ENCODE results near the gene TMEM234. TPM values are rescaled to one million over a fixed set of nuclear protein-coding genes. Genes with fewer than 3 reads are reported as not detected.

The TMEM234 gene
- total RNA-seq, 4 donors from 2014 or later: 7.7 to 18.7 (median 12.6) TPM

- Histone ChIP-seq H3K4me1 (peaks cover 23% of the 10 kb centered on the region), H3K27me3 (no peaks in the 10 kb centered on the region), H3K9me3 (no peaks in the 10 kb centered on the region), H3K27ac (no peak within 1 kb of the TSS), H3K36me3 (peaks cover 6% of the 10 kb centered on the region), H3K4me3 (no peak within 1 kb of the TSS)
- peak in 1 of 2 donors; percentile 71 for DNase-seq (ENCODE audit: low spot score in 2 of 2)
- no CpG with 5 or more reads among the region's 5 CpGs for WGBS
- TF ChIP-seq POLR2AphosphoS5 (IDR thresholded peaks at IDR 0.05) (no peak), EP300 (IDR thresholded peaks at IDR 0.05) (no peak), POLR2A (IDR thresholded peaks at IDR 0.05) (no peak)
- TF ChIP-seq, protein P1, sequence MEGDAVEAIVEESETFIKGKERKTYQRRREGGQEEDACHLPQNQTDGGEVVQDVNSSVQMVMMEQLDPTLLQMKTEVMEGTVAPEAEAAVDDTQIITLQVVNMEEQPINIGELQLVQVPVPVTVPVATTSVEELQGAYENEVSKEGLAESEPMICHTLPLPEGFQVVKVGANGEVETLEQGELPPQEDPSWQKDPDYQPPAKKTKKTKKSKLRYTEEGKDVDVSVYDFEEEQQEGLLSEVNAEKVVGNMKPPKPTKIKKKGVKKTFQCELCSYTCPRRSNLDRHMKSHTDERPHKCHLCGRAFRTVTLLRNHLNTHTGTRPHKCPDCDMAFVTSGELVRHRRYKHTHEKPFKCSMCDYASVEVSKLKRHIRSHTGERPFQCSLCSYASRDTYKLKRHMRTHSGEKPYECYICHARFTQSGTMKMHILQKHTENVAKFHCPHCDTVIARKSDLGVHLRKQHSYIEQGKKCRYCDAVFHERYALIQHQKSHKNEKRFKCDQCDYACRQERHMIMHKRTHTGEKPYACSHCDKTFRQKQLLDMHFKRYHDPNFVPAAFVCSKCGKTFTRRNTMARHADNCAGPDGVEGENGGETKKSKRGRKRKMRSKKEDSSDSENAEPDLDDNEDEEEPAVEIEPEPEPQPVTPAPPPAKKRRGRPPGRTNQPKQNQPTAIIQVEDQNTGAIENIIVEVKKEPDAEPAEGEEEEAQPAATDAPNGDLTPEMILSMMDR (IDR thresholded peaks at IDR 0.05): no peak
These were observed 13.2 kb downstream of the TMEM234 start, which contains the start of gene DCDC2B for GRCh38 chr1:32208891-32209328. DCDC2B (plus strand) TSS chr1:32209089; CDS start chr1:32209094, 5 bp downstream.

DNA sequence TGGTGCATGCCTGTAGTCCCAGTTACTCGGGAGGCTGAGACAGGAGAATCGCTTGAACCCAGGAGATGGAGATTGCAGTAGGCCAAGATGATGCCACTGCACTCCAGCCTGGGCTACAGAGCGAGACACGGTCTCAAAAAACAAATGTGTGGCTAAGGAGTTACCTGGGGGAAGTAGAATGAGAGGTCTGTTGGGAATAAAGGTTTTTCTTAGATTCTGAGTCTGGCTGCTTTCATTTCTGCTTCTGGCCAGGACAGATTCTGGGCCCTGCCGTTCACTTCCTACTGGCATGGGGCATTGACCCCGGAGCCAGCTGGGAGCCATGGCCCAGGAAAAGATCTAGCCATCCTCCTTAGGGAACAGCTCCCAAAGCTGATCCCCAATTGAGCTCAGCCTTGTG lies 13.7 kb downstream of the TMEM234 start:
- H3K27me3 ChIP-seq: no peaks in the 10 kb centered on the region
- H3K4me1 ChIP-seq: peaks cover 23% of the 10 kb centered on the region
- no peak for DNase-seq (ENCODE audit: low spot score in 2 of 2)
- no peak overlapping the region for H3K27ac ChIP-seq
- no peak overlapping the region for H3K4me3 ChIP-seq
- TF ChIP-seq EP300 (IDR thresholded peaks at IDR 0.05): no peak
- peaks cover 6% of the 10 kb centered on the region for H3K36me3 ChIP-seq
- H3K9me3 ChIP-seq: no peaks in the 10 kb centered on the region
- 90% methylated on average over 6 of the region's 6 CpGs for WGBS

DNA sequence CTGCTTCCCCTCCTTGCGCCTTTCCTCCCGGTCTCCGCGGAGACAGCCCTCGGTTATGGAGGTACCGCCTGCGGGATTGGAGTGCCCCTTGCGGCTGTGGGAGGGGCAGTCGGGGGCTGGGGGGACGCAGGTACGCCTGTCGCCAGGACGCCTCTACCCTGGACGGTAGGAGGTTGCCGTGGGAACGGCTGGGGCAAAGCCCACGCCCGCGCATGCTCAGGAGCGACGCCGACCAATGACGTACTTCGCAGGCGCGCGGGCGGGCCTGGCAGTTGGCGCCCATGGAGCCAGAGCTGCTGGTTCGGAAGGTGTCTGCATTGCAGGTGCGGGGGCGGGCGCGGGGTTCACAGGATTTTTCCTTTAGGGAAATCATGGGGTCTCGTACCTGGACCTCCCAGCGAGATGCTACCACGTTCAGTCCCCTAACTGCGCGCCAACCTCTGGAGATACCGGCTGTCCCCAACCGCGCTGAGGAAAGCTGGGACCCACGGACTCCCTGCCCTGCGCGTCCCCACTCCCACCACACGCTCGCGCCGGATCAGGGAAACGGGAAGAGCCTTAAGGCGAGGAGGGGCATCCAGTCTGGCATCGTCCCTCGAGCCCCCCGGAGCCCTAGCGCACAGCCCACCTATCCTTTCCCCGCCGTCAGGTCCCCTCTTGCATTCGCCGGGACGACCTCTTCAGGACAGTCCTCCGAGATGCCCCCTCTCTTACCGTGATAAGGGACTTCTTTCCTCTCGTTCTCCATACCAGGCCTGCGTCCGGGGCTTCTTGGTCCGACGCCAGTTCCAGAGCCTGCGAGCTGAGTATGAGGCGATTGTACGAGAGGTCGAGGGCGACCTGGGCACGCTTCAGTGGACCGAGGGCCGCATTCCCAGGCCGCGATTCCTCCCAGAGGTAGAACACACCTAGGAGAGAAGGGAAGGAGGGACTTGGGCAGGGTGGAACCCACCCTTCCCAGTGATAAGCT lies 16.5 kb downstream of the TMEM234 start, which contains the start of gene IQCC:
TSS of gene IQCC (plus strand) at position 271 of the 970 bp plus-strand sequence. CDS start at position 282, 11 bp downstream.
- peak; percentile 91 to 92 for DNase-seq (ENCODE audit: low spot score in 2 of 2)
- WGBS: 4% methylated on average over 20 of the region's 77 CpGs
- Histone ChIP-seq H3K4me3 (peak within 1 kb of the TSS; percentile 72), H3K27me3 (no peaks in the 10 kb centered on the region), H3K4me1 (peaks cover 41% of the 10 kb centered on the region), H3K9me3 (no peaks in the 10 kb centered on the region), H3K36me3 (no peaks in the 10 kb centered on the region), H3K27ac (peak within 1 kb of the TSS; percentile 13)
- TF ChIP-seq, protein P1 (IDR thresholded peaks at IDR 0.05): no peak
- TF ChIP-seq POLR2AphosphoS5 (IDR thresholded peaks at IDR 0.05) (no peak), POLR2A (IDR thresholded peaks at IDR 0.05) (peak in 1 of 2 donors; percentile 11), EP300 (IDR thresholded peaks at IDR 0.05) (no peak)

- no peak for DNase-seq (ENCODE audit: low spot score in 2 of 2)
- TF ChIP-seq, protein P1 (IDR thresholded peaks at IDR 0.05): no peak
- TF ChIP-seq POLR2A (IDR thresholded peaks at IDR 0.05) (no peak), POLR2AphosphoS5 (IDR thresholded peaks at IDR 0.05) (no peak), EP300 (IDR thresholded peaks at IDR 0.05) (no peak)
- H3K27me3 ChIP-seq: no peaks in the 10 kb centered on the region
- no peaks in the 10 kb centered on the region for H3K9me3 ChIP-seq
- H3K36me3 ChIP-seq: no peaks in the 10 kb centered on the region
- 31% methylated on average over 25 of the region's 26 CpGs for WGBS
- H3K27ac ChIP-seq: no peak overlapping the region
- H3K4me3 ChIP-seq: peak overlapping the region; percentile 72
- H3K4me1 ChIP-seq: peaks cover 45% of the 10 kb centered on the region
These were observed 17.2 kb downstream of the TMEM234 start for GRCh38 chr1:32204943-32205361.

GRCh38 chr1:32201011-32201855 lies 20.9 kb downstream of the TMEM234 start:
- 8% methylated on average over 14 of the region's 26 CpGs for WGBS
- Histone ChIP-seq H3K27ac (peak overlapping the region; percentile 71), H3K27me3 (no peaks in the 10 kb centered on the region), H3K4me1 (peaks cover 46% of the 10 kb centered on the region), H3K4me3 (peak overlapping the region; percentile 57), H3K9me3 (no peaks in the 10 kb centered on the region), H3K36me3 (peaks cover 17% of the 10 kb centered on the region)
- TF ChIP-seq EP300 (IDR thresholded peaks at IDR 0.05): no peak
- TF ChIP-seq POLR2AphosphoS5 (IDR thresholded peaks at IDR 0.05): no peak
- TF ChIP-seq, protein P1 (IDR thresholded peaks at IDR 0.05): no peak
- TF ChIP-seq POLR2A (IDR thresholded peaks at IDR 0.05): no peak
- DNase-seq (ENCODE audit: low spot score in 2 of 2): peak; percentile 85 to 87

Measured in suprapubic skin (tissue), 4 donors.